Fibroblast of lung (primary cell): ENCODE data around the gene NAA80. TPM values are rescaled to one million over a fixed set of nuclear protein-coding genes. Genes with fewer than 3 reads are reported as not detected.

Source experiments
- DNase-seq, 2 donors: peaks; one replicate each; pipeline versions ENCODE4 v3.0.0 to v3.0.0-alpha.2; 2010; ENCODE audit warnings: low read depth in 2 of 2
- H2AFZ ChIP-seq: 2 replicates; pipeline ENCODE4 v1.5.1; 2012; ENCODE audit warnings: low read length, control low read depth, inconsistent platforms
- H3K27ac ChIP-seq: 2 replicates; pipeline ENCODE4 v1.5.1; 2011; ENCODE audit warnings: low read length, control low read depth; ENCODE audit not compliant: insufficient read depth
- H3K27me3 ChIP-seq: 2 replicates; pipeline ENCODE4 v1.5.1; 2011; ENCODE audit warnings: mild to moderate bottlenecking, low read length; ENCODE audit not compliant: control insufficient read depth, insufficient read depth
- H3K36me3 ChIP-seq: 2 replicates; pipeline ENCODE4 v1.5.1; 2011; ENCODE audit warnings: low read length; ENCODE audit not compliant: control insufficient read depth, insufficient read depth
- H3K4me1 ChIP-seq: 2 replicates; pipeline ENCODE4 v1.5.1; 2011; ENCODE audit warnings: low read length; ENCODE audit not compliant: control insufficient read depth, insufficient read depth; ENCODE audit errors: extremely low read depth
- H3K4me2 ChIP-seq: 2 replicates; pipeline ENCODE4 v1.5.1; 2011; ENCODE audit warnings: low read length, control low read depth; ENCODE audit not compliant: insufficient read depth; ENCODE audit errors: extremely low read depth
- H3K4me3 ChIP-seq, 4 experiments: fragments of 200-600 bp in 1 of 4; sonication (generic) in 1 of 4; replicated peaks in 1 of 4; 2 replicates each; pipeline ENCODE4 v1.5.1; 2011 to 2016; ENCODE audit warnings: low read length in 4 of 4, low read depth in 3 of 4, mild to moderate bottlenecking in 3 of 4, control low read depth in 2 of 4, inconsistent platforms in 1 of 4, mixed read lengths in 1 of 4; ENCODE audit not compliant: insufficient read depth in 1 of 4; ENCODE audit errors: control extremely low read depth in 1 of 4
- H3K79me2 ChIP-seq: 2 replicates; pipeline ENCODE4 v1.5.1; 2012; ENCODE audit warnings: mild to moderate bottlenecking, low read length, inconsistent platforms; ENCODE audit not compliant: control insufficient read depth, insufficient read depth
- H3K9ac ChIP-seq: 2 replicates; pipeline ENCODE4 v1.5.1; 2011; ENCODE audit warnings: mild to moderate bottlenecking, low read length, control low read depth; ENCODE audit not compliant: insufficient read depth
- H3K9me3 ChIP-seq: 2 replicates; pipeline ENCODE4 v1.5.1; 2012; ENCODE audit warnings: low read depth, low read length; ENCODE audit not compliant: control insufficient read depth, insufficient read depth
- H4K20me1 ChIP-seq: 2 replicates; pipeline ENCODE4 v1.5.1; 2011; ENCODE audit warnings: low read length; ENCODE audit not compliant: control insufficient read depth, insufficient read depth; ENCODE audit errors: extremely low read depth
- EZH2 ChIP-seq: IDR thresholded peaks from 2 replicates; pipeline ENCODE4 v1.5.1; 2012; ENCODE audit warnings: low read length, control low read depth, mild to moderate bottlenecking; ENCODE audit errors: missing control alignments
- polyA plus RNA-seq, 2 donors: library from polyadenylated mRNA; depleted of rRNA in 1 of 2; stranded (reverse) in 1 of 2; unstranded in 1 of 2; fragments of >200 nt; gene quantifications; 2 replicates each; pipeline ENCODE4 v1.2.1, GENCODE V29; 2011 to 2012; ENCODE audit warnings: missing spikeins in 1 of 2
- total RNA-seq: library from RNA; depleted of rRNA; stranded (reverse); fragments of >200 nt; gene quantifications from 2 replicates; pipeline ENCODE4 v1.2.1, GENCODE V29; 2014
- TF ChIP-seq, protein P1 (sequence below), 2 donors: IDR thresholded peaks in 1 of 2; conservative IDR thresholded peaks in 1 of 2; 1 replicate in 1 of 2; 2 replicates in 1 of 2; pipeline ENCODE4 v1.5.1; 2011 to 2012; ENCODE audit warnings: low read length in 2 of 2, control low read depth in 1 of 2, inconsistent platforms in 1 of 2, low read depth in 1 of 2, mild to moderate bottlenecking in 1 of 2

The NAA80 gene
- total and polyA plus RNA-seq, 2 donors (not counting 1 experiment from before 2014, with no cell fraction given), result 3.1 to 3.8 TPM

DNA sequence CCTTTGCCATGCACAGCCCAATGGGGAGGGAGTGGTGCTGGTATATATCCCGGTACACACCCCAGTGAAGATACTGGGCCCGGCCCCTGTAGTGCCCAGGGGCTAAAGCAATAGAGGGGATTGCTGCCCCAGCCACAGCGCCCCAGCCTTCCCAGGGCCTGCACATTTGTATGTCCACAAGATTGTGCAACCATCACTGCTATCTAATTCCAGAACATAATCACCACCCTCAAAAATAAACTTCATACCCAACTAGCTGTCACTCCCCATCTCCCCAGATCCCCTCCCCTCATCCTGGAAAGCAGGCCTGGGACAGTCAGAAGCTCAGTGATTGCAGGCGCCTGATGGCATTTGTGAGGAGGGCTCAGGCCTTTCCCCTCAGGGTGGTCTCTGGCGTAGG lies 49.7 kb downstream of the NAA80 start:
- peak overlapping the region; percentile 23 for H3K4me2 ChIP-seq
- DNase-seq, result no peak
- H3K4me1 ChIP-seq, result peaks cover 48% of the 10 kb centered on the region
- TF ChIP-seq EZH2, result no peak
- TF ChIP-seq, protein P1, sequence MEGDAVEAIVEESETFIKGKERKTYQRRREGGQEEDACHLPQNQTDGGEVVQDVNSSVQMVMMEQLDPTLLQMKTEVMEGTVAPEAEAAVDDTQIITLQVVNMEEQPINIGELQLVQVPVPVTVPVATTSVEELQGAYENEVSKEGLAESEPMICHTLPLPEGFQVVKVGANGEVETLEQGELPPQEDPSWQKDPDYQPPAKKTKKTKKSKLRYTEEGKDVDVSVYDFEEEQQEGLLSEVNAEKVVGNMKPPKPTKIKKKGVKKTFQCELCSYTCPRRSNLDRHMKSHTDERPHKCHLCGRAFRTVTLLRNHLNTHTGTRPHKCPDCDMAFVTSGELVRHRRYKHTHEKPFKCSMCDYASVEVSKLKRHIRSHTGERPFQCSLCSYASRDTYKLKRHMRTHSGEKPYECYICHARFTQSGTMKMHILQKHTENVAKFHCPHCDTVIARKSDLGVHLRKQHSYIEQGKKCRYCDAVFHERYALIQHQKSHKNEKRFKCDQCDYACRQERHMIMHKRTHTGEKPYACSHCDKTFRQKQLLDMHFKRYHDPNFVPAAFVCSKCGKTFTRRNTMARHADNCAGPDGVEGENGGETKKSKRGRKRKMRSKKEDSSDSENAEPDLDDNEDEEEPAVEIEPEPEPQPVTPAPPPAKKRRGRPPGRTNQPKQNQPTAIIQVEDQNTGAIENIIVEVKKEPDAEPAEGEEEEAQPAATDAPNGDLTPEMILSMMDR (conservative IDR thresholded peaks at IDR 0.05 in 1 of 2, IDR thresholded peaks at IDR 0.05 in 1 of 2; ENCODE audit: low read depth in 1 of 2, low read length in 2 of 2), result no peak
- H3K9ac ChIP-seq, result no peak overlapping the region
- H3K79me2 ChIP-seq, result peaks cover 86% of the 10 kb centered on the region
- H4K20me1 ChIP-seq, result peaks cover 2% of the 10 kb centered on the region
- H3K9me3 ChIP-seq, result no peaks in the 10 kb centered on the region
- H3K4me3 ChIP-seq, result no peak overlapping the region
- no peaks in the 10 kb centered on the region for H3K27me3 ChIP-seq
- H3K36me3 ChIP-seq, result peaks cover 16% of the 10 kb centered on the region
- H2AFZ ChIP-seq, result no peak overlapping the region
- no peak overlapping the region for H3K27ac ChIP-seq

DNA sequence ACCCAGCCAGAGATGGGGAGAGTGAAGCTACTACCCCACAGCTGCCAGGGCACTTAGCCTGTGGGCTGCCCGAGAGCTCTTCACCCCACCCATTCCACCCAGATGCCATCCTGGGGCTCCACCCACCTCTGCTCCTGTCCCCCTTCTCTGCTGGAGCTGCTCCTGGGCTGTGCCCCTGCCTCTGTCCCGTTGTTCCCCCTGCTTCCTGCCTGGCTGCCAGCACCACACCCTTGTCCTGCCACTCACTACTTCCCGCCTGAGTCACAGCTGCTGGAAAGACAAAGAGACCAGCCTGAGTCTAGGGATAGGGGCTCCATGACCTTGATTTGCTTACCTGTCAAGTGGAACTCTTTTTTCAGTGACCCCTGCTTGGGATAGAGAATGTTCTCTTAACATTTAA lies 50.8 kb downstream of the NAA80 start:
- peaks cover 14% of the 10 kb centered on the region for H3K36me3 ChIP-seq
- H3K4me2 ChIP-seq, result no peak overlapping the region
- H3K27me3 ChIP-seq, result no peaks in the 10 kb centered on the region
- peaks cover 2% of the 10 kb centered on the region for H4K20me1 ChIP-seq
- TF ChIP-seq, protein P1 (conservative IDR thresholded peaks at IDR 0.05 in 1 of 2, IDR thresholded peaks at IDR 0.05 in 1 of 2; ENCODE audit: low read depth in 1 of 2, low read length in 2 of 2), result no peak
- no peak for TF ChIP-seq EZH2
- no peak overlapping the region for H2AFZ ChIP-seq
- peak in 1 of 2 donors; percentile 39 for DNase-seq
- H3K9me3 ChIP-seq, result no peaks in the 10 kb centered on the region
- peaks cover 51% of the 10 kb centered on the region for H3K4me1 ChIP-seq
- peaks cover 92% of the 10 kb centered on the region for H3K79me2 ChIP-seq
- no peak overlapping the region for H3K4me3 ChIP-seq
- no peak overlapping the region for H3K9ac ChIP-seq
- H3K27ac ChIP-seq, result peak overlapping the region; percentile 34

DNA sequence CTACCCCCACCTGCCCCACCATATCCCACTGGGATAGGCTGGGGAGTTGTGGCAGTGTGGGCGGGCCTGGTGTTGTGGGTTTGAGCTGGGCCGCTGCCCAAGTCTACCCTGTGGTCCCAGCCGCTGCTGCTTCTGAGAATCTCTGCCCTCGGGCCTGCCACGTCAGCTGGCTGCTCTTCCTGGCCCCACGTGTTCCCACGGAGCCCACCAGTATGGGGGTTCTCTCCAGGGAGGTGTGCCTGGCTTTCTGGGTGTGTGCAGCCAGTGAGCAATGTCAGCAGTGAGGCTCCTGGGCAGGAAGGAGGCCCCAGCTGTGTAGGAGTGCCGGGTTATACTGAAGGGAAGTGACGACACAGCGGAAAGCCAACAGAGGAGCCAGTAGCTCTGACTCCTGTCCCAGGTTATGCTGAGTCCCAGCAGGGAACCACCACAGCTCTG lies 52.7 kb downstream of the NAA80 start:
- peak overlapping the region in 1 of 4 experiments; percentile 52 for H3K4me3 ChIP-seq
- H3K79me2 ChIP-seq, result peaks cover 95% of the 10 kb centered on the region
- H3K27ac ChIP-seq, result peak overlapping the region; percentile 75
- H4K20me1 ChIP-seq, result no peaks in the 10 kb centered on the region
- H3K9me3 ChIP-seq, result no peaks in the 10 kb centered on the region
- peak overlapping the region; percentile 73 for H3K4me2 ChIP-seq
- no peak overlapping the region for H2AFZ ChIP-seq
- no peak for TF ChIP-seq EZH2
- TF ChIP-seq, protein P1 (conservative IDR thresholded peaks at IDR 0.05 in 1 of 2, IDR thresholded peaks at IDR 0.05 in 1 of 2; ENCODE audit: low read depth in 1 of 2, low read length in 2 of 2), result no peak
- peak; percentile 76 to 97 for DNase-seq
- peaks cover 55% of the 10 kb centered on the region for H3K4me1 ChIP-seq
- no peaks in the 10 kb centered on the region for H3K27me3 ChIP-seq
- no peak overlapping the region for H3K9ac ChIP-seq
- H3K36me3 ChIP-seq, result peaks cover 4% of the 10 kb centered on the region

Other genes starting within 250 kb of the NAA80 start
- gene RBM5, start 210.5 kb downstream of the NAA80 start, total RNA-seq, result 156 and 174 TPM in 2 replicates
- gene RBM5, start 210.5 kb downstream of the NAA80 start, polyA plus RNA-seq, result 113 and 127 TPM in 2 replicates
- 9.7 and 10.3 TPM in 2 replicates for gene SEMA3F, start 144.1 kb downstream of the NAA80 start, total RNA-seq
- 5.1 and 21.2 TPM in 2 replicates for gene SEMA3F, start 144.1 kb downstream of the NAA80 start, polyA plus RNA-seq
- not detected in 2 replicates for gene GNAT1, start 107.8 kb downstream of the NAA80 start, total RNA-seq
- gene GNAT1, start 107.8 kb downstream of the NAA80 start, polyA plus RNA-seq, result not detected in 2 replicates
- gene SLC38A3, start 94.1 kb downstream of the NAA80 start, total RNA-seq, result not detected in 2 replicates
- gene SLC38A3, start 94.1 kb downstream of the NAA80 start, polyA plus RNA-seq, result 0.02 TPM in 1 of 2 replicates, not detected in the other
- gene GNAI2, start 63.2 kb downstream of the NAA80 start, total RNA-seq, result 124 and 238 TPM in 2 replicates
- gene GNAI2, start 63.2 kb downstream of the NAA80 start, polyA plus RNA-seq, result 704 and 828 TPM in 2 replicates
- gene SEMA3B, start 30.3 kb downstream of the NAA80 start, total RNA-seq, result 51.6 and 85.2 TPM in 2 replicates
- 17.6 and 23.5 TPM in 2 replicates for gene SEMA3B, start 30.3 kb downstream of the NAA80 start, polyA plus RNA-seq
- not detected in 2 replicates for gene LSMEM2, start 20.3 kb downstream of the NAA80 start, total RNA-seq
- not detected in 2 replicates for gene LSMEM2, start 20.3 kb downstream of the NAA80 start, polyA plus RNA-seq
- gene IFRD2, start 7.0 kb downstream of the NAA80 start, total RNA-seq, result 51.0 and 56.0 TPM in 2 replicates
- gene IFRD2, start 7.0 kb downstream of the NAA80 start, polyA plus RNA-seq, result 28.1 and 44.0 TPM in 2 replicates
- gene HYAL3, start within 50 bp of the NAA80 start, total RNA-seq, result 5.6 and 7.4 TPM in 2 replicates
- gene HYAL3, start within 50 bp of the NAA80 start, polyA plus RNA-seq, result 3.0 and 3.2 TPM in 2 replicates
- gene HYAL1, start 4.2 kb upstream of the NAA80 start, total RNA-seq, result 1.3 and 1.8 TPM in 2 replicates
- gene HYAL1, start 4.2 kb upstream of the NAA80 start, polyA plus RNA-seq, result 1.8 and 2.5 TPM in 2 replicates
- 50.6 and 52.5 TPM in 2 replicates for gene HYAL2, start 23.3 kb upstream of the NAA80 start, total RNA-seq
- 35.1 and 36.9 TPM in 2 replicates for gene HYAL2, start 23.3 kb upstream of the NAA80 start, polyA plus RNA-seq
- gene TUSC2, start 28.8 kb upstream of the NAA80 start, total RNA-seq, result 13.4 and 14.6 TPM in 2 replicates
- 15.3 and 19.2 TPM in 2 replicates for gene TUSC2, start 28.8 kb upstream of the NAA80 start, polyA plus RNA-seq
- gene RASSF1, start 41.4 kb upstream of the NAA80 start, total RNA-seq, result 24.1 and 32.4 TPM in 2 replicates
- 33.3 and 41.7 TPM in 2 replicates for gene RASSF1, start 41.4 kb upstream of the NAA80 start, polyA plus RNA-seq
- gene ZMYND10, start 46.3 kb upstream of the NAA80 start, total RNA-seq, result 0.26 and 0.83 TPM in 2 replicates
- 0.32 and 0.93 TPM in 2 replicates for gene ZMYND10, start 46.3 kb upstream of the NAA80 start, polyA plus RNA-seq
- gene NPRL2, start 51.4 kb upstream of the NAA80 start, total RNA-seq, result 19.3 and 27.2 TPM in 2 replicates
- gene NPRL2, start 51.4 kb upstream of the NAA80 start, polyA plus RNA-seq, result 21.4 and 26.2 TPM in 2 replicates
- 24.1 and 28.6 TPM in 2 replicates for gene CYB561D2, start 51.5 kb upstream of the NAA80 start, total RNA-seq
- 16.4 and 16.7 TPM in 2 replicates for gene CYB561D2, start 51.5 kb upstream of the NAA80 start, polyA plus RNA-seq
- gene TMEM115, start 60.1 kb upstream of the NAA80 start, total RNA-seq, result 39.3 and 44.8 TPM in 2 replicates
- 28.2 and 28.9 TPM in 2 replicates for gene TMEM115, start 60.1 kb upstream of the NAA80 start, polyA plus RNA-seq
- gene CACNA2D2, start 204.2 kb upstream of the NAA80 start, total RNA-seq, result under 0.01 TPM in 1 of 2 replicates, not detected in the other
- gene CACNA2D2, start 204.2 kb upstream of the NAA80 start, polyA plus RNA-seq, result 0.02 and 0.06 TPM in 2 replicates